Stimulated activated CD8-positive, alpha-beta memory T cell treated with anti-CD3 and anti-CD28 coated beads, Interleukin-7, amount 100 ng/mL, for 24 hours (primary cell): Measurements from ENCODE around the gene GAB3.

ENCODE experiments used
- DNase-seq: peaks from one replicate; pipeline ENCODE4 v3.0.0-alpha.2; 2020; ENCODE audit warnings: low read depth

The GAB3 gene

DNA sequence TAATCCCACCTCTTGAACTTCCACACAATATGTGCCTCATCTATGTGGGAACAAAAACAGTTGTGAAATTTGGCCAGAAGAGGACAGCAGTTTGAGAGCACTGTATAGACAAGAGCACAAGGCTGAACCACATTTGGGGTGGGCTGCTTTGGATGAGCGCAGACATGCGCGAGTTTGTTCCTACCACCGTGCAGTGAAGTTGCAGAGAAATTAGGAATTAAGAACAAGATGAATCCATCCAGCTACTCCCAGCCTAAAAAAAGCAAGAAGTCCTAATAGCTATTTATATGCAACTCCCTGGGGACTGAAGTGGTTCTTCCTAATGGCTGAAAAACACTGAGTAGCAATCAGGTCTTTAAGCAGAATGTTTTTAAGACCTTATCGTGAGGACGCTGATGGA lies 1.0 kb downstream of the GAB3 start:
- no peak for DNase-seq

DNA sequence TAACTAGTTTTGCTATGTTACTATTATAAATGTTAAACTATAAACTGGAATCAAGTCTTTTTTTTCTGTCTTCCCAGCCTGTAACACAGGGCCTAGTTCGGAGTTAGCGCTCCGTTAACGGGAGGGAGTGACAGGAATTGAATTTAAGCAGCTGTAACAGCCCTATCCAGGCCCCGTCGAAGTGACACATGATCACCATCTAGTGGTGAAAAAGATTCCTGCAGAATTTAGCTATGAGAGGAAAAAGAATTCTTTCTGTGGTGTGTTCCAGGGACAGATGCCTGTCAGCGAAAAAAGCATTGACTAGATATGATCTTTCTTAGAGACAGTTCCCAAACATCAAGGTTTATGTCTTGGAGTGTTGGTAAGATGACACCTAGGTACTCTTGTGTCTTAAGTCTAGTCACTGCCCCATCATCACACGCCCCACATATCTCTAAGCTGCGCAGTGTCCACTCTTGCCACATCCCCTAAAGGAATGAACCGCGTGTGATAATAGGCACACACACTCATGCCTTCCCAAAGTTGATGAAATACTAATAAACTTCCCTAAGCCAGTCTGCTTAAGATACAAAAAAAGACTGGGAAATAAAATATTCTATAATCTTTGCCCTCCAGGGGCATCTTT lies 2.1 kb downstream of the GAB3 start:
- DNase-seq: no peak

DNA sequence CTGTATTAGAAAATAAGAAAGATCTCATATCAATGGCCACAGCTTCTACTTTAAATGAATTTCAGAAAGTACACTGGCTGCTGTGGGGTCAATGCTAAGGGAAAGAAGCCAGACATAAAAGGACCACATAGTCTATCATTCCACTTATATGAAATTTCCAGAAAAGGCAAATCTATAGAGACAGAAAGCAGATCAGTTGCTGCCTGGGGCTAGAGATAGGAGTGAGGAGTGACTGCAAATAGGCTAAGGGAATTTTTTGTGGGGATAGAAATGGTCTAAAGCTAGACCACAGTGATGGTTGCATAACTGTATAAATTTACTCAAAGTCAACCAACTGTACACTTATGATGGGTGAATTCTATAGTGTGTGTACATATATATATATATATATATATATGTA lies 8.3 kb downstream of the GAB3 start:
- DNase-seq: no peak

DNA sequence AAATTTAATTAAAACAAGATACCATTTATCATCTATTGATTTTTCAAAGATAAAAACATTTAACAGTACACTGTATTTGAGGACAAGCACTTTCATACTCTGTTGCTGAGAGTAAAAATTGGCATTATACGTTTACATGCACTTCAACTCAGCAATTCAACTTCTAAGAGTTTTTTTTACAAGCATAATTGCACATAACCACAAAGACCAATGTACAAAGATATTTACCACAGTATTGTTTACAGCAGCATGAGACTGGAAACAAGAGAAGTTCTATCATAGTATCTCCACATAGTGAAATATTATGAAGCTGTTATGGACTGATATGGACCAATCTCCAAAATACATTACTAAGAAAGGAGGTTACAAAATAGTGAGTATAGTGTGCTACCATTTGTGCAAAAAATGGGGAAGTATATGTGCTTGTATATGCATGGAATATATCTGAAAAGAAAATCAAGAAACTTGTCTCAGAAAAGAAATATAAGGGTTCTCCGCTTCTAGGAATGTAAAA lies 10.9 kb downstream of the GAB3 start:
- no peak for DNase-seq

DNA sequence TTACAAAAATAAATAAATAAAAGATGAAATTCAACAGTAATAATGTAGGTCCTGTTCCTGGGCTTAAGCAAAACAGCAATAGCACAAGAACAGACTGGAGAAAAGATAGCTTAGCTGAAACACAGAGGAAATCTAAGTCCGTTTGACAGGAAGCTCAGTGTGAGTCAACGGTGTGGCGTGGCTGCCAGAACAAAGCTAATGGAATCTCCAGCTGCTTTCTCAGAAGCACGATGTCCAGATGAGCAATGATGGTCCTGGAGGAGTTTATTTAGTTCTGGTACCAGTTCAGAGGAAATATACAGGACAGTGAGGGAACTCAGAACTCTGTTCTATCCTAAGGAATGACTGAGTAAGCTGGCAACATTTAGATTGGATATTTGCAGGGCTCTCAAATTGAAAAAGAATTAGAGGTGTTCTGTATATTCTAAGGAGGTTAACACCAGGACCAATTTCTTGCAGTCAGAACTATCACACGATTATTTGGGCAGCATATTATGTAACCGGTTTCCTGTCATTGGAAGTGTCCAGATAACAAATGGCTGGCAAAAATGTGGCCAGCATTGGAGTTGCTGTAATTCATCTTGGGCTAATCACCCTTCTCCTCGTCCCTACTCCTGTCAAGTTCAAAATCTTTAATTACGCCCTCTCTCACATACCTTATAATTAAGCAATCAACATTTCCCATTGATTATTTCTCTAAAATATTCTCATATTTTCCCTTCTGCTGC lies 12.7 kb downstream of the GAB3 start:
- no peak for DNase-seq

DNA sequence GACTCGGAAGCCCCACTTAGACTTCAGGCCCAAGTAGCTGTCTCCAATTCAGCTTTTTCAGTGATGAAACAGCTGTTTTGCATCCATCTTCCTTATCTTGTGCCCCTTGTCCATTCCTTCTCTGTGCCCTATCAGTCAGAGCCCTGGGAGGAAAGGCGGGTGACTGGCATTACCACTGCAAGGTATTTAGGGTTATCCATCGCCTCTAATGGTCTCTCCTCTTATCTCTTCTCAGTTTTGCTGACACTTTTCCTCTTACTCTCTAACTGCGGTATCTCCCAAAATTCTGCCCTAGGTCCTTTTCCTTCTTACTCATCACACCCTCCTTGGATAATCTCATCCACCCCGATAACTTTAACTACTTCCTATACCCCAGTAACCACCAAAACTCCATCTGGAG lies 13.7 kb downstream of the GAB3 start:
- no peak for DNase-seq

DNA sequence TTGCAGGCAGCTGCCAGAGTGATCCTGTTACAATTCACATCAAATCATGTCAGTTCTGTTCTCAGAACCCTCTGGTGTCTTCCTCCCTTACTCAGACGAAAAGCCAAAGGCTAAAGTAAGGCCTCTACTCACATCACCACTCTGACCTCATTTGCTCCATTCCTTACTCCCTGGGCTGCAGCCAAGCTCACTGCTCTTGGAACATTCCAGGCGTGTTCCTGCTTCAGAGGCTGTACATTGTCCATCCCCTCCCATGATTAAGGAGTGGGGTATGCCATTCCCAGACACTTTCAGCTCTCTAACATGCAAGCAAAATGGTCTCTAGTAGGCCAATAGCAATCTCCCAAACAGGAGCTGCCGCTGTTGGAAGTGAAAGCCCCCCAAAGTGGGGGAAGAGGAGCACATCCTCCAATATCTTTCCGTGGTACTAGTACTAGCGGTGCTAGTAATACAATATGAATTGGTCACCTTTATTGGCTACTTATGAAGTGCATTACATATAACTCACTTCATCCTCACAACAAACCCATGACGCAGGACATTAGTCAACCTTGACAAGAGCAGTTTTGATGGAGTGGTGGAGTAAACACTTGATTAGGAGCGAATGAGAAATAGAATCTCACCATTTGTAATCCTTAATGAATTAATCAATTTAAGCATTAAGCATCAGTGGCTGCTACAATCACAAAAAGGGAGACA lies 15.0 kb downstream of the GAB3 start:
- DNase-seq: no peak

DNA sequence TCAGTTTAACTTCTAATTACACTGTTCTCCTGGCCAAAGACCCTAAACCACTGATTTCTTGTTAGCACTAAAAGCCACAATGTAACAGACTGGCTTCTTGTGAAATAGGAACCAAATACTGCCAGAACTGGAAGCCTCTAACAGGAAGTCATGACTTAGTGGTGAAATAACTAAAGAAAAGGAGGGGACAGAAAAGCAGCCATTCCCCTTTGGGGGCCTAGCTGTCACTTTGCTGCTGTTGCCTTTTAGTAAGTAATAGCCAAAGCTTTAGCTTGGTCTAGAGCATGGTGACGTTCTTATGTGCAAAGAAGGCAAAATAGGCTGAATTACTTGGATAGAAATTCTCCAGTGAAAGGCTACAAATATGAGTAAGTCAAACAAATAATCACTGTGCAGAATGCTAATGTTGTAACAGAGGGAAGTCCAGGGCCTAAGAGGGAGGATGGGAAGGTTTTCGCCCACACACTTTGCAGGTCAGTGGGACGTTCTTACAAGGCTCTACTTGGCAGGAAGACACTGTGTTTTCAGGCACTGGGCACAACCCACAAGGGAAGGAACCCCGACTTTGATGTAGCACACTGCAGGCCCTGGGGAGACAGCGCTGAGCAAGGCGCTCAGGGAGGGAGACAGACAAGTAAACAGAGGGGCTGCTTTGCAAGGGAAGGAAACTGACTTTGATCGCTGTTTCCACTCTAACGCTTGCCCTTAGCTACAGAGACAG lies 16.7 kb downstream of the GAB3 start:
- DNase-seq: no peak

DNA sequence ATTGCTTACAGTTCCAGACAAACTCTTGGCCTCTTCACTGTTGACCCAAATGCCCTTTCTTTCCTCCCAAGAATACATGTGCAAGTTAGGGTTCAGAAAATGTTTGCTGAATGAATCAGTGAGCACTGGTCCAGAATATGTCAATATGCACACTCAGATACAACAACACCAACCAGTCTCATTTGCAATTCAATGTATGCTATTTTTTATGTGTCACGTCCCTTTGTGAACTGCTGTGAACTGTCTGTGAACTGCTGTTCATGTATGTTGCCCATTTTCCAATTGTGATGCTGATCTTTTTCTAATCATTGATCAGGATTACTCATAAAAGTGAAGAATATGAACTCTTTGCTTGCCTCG lies 17.8 kb downstream of the GAB3 start:
- DNase-seq: no peak

DNA sequence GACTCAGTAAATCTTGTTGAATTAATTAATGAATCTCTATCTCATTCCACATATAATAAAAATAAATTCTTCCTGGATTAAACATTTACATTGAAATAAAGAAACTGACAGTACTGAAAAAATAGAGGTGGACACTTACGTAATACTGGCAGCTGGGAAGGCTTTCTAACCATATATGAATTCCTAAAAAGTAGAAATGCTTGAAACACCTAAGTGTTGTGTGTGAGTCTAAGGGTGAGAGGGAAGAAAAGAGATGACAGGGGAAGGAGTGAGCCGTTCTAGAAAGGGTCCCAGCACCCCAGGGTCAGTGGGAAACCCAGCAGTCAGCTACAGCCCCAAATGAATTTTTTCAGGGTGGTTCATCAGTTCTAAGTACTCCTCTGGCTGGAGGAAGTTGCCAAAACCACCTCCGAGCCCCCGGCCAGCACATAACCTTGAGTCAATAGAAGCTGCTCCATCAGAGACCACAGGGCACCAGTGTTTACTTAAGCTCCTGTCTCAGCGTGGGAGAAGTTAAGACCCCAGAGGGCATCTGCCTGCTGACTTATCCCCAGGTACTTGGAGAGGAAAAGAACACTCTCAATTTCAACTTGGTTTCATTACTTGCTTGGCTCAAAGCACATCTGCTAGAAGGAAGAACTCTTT lies 18.3 kb downstream of the GAB3 start:
- DNase-seq: no peak

DNA sequence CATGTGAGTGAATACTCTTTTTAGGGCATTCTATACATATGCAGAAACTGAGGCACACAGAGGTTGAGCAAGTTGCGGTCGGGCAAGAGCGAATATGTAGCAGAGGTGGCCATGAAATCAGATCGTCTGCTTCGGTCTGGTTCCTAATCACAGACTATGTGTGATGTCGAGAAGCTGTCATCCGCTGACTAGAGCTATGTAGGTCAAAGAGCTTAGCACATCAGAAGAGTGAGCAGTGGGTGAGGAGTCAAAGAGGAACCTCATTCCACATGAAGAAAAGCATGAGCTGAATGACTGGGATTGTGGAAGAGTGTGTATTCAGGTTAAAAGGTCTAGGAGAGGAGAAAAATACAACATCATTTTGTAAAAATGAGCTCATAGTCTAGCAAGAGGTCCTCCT lies 19.0 kb downstream of the GAB3 start:
- no peak for DNase-seq

DNA sequence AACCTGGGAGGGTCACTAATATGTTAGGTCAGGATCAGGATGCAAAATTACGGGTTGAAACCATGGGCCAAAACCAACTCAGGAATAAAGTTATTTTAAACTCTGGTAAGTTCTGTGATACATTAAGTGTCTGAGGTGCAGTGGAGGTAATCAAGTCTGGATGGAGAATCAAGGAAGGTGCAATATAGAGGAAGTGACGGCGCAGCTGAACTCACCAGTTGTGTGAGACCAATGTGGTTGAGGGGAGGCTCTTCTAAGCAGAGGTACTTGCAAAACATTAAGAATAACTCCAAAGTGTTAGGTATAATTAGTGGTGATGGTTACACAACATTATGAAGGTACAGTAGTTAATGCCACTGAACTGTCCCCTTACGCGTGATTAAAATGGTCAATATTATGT lies 19.7 kb downstream of the GAB3 start:
- no peak for DNase-seq

DNA sequence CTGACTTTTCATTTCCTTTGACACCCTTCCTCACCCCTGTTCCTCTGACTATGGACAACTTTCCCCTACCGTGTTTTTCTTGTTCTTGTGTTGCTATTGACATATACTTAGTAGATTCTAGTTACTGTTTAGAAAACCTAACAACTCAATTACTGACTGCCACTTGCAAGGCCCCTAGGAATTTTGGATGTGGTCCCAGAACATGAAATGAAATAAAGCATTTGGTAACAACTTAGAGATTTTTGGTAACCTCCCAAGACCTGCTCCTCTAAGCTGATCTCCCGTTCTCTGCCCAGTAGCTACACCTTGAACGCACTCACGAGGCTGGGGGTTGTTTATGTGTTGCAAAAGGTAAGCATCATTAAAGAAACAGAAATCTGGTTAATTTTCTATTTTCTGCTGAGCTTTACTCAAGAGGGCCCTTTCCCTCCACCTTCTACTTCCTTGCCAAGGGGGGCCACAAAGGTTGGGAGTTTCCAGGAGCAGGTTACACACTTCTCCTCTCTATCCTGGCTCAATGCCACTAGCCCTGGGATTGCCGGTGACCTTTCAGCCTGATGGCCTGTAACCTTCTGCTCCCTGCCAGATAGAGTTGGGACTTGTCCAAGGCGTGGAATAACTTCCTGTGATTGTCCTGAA lies 20.5 kb downstream of the GAB3 start:
- DNase-seq: no peak

DNA sequence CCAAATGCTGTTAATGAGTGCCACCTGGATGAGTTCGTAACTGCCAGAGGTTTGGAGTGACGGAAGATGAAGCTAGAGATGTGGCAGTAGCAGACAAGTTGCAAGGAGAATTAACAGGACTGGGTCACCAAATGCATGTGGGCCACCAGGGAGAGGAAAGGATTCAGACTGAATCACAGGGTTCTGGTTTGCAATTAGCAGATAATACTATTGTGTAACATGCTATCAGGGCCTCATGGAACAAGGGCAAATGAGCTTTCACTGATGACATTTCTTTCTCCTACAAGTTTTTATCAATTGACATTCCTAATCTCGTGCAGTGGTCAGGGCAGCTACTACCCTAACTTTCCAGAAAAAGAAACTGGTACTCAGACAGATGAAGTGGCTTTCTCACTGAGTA lies 21.4 kb downstream of the GAB3 start:
- DNase-seq: no peak

DNA sequence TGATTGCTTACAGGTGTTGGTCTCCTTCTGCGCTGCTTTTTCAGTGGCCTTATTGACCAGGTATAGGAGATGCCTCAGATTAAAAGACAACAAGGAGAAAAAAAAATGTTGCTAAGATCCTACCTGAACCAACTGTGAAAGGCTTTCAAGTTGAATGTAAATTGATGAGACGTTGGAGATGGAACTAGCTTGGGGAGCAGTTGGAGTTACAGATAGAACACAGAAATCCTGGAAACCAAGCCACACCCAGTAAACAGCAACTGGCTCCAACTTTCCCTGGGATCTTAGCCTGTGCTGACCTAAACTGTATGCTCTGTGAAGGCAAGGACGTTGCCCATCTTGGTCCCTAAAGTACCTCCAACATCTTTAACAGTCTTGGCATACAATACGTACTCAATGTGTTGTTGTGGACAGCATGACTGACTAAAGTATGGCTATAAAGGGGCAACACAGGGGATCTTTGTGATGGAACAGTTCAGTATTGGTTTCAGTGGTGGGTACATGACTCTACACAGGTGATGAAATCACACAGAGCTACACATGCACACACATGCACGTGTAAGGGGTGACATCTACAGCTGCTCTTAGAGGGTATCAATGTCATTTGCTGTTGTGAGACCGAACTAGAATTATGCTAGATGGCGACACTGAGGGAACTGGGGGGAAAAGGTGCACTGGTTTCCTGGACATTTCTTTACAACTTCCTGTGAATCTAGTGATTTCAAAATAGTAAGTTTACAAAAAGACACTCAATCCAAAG lies 22.3 kb downstream of the GAB3 start:
- no peak for DNase-seq

DNA sequence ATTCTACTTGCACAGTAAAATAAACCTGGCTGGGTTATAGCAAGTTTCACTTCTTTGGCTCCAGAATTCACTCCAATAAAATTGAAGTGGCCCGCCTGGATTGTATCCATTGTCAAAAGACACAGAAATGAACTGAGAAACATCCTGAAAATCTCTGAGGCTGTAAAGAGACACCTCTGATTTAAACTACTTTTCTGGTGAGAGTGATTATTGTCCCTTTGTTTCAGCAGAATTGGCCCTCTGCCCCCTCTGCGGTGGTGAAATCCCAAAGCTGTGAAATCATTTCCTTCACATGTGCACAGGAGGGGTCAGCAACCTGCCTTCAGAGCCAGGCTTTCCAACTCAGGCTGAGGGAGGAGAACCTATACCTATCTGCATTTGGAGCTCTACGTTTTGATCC lies 23.0 kb downstream of the GAB3 start:
- DNase-seq: no peak

DNA sequence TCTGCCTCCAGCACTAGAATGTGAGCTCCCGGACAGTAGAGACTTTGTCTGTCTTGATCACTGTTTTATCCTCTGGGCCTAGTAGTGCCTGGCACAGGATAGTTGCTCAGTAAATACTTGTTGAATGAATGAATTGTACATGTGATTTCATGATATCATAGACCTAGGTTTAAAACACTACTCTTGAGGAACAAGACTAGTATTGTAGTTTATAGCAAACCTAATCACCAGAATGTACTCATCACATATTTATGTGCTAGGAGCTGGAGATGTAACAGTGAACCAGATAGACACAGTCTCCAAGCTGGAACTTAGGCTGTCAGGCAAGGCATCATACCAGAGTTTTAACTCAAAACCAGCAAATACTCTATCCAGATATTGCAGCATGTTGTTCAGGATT lies 23.5 kb downstream of the GAB3 start:
- no peak for DNase-seq

DNA sequence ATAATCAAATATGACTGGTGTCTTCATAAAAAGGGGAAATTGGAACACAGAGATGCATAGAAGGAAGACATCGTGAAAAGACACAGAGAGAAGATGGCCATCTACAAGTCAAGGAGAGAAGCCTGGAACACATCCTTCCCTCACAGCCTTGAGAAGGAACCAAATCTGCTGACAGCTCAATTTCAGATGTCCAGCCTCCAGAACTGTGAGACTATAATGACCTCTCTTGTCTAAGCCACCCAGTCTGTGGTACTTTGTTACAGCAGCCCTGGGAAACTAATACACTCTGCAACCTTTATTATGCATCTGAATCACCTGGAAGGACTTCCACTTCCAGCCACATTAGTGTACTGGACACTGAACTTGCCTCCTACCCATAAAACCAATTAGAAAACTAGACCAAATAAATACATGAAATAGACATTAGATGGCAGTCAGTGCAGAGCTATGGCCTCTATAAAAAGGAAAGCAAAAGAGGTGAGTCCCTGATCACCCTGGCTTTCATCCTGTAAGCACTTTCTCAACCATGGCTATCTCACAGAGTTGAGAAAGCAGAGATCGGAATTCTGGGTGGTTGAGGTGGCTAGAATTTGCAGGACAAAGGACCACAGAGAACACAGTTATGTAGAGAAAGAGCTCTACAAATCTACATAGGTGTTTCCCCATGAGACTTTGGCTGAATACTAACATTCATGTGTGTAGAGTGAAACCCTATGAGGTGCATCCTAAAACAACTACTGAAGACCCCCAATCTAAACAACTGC lies 25.7 kb downstream of the GAB3 start:
- no peak for DNase-seq

DNA sequence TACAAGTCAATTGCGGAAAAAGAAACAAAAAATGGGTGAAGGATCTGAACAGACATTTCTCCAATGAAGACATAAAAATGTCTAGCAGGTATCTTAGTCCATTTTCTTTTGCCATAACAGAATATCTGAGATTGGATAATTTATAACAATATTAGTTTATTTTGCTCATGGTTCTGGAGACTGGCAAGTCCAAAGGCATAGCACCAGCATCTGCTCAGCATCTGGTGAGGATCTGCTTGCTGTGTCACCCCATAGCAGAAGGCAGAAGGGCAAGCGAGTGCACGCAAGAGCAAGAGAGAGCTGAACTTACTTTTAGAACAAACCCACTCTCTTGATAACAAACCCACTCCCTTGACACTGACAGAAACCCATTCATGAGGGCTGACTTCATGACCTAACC lies 29.7 kb downstream of the GAB3 start:
- DNase-seq: no peak

DNA sequence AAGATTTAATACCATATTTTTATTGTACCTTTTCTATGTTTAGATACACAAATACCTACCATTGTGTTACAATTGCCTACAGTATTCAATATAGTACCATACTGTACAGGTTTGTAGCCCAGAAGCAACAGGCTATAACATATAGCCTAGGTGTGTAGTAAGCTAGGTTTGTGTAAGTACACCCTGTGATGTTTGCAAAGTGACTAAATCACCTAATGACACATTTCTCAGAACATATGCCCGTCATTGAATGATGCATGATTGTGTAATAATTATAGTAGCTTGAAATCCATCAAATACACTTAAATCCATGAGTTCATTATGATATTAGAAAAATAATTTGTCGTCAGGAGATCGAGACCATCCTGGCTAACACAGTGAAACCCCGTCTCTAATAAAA lies 30.8 kb downstream of the GAB3 start:
- DNase-seq: no peak
